ENCODE measurements around the gene WFDC10B.
"Not testable (repeated sequence)": the region's sequence is repeated elsewhere in the genome, so short reads cannot be mapped to it uniquely, and the experiment has no call there.

Gene WFDC10B

GRCh38 chr20:45649312-45649863, 55.4 kb downstream of the WFDC10B start:
- CTCF ChIA-PET = interaction anchor here (0.6 to 1.8 kb wide), 5 partner anchors 9 to 295 kb away, joined by 3 to 6 read pairs (median 3); partner anchors contain the start of gene WFDC10A
- no peak for DNase-seq (ENCODE audit: low spot score)
- POLR2A ChIA-PET (ENCODE audit: low non-redundant PET) = no interaction called here
- no peak overlapping the region for H3K27ac ChIP-seq
- TF ChIP-seq, protein P1, sequence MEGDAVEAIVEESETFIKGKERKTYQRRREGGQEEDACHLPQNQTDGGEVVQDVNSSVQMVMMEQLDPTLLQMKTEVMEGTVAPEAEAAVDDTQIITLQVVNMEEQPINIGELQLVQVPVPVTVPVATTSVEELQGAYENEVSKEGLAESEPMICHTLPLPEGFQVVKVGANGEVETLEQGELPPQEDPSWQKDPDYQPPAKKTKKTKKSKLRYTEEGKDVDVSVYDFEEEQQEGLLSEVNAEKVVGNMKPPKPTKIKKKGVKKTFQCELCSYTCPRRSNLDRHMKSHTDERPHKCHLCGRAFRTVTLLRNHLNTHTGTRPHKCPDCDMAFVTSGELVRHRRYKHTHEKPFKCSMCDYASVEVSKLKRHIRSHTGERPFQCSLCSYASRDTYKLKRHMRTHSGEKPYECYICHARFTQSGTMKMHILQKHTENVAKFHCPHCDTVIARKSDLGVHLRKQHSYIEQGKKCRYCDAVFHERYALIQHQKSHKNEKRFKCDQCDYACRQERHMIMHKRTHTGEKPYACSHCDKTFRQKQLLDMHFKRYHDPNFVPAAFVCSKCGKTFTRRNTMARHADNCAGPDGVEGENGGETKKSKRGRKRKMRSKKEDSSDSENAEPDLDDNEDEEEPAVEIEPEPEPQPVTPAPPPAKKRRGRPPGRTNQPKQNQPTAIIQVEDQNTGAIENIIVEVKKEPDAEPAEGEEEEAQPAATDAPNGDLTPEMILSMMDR (conservative IDR thresholded peaks at IDR 0.05; ENCODE audit: low read depth) = no peak

DNA sequence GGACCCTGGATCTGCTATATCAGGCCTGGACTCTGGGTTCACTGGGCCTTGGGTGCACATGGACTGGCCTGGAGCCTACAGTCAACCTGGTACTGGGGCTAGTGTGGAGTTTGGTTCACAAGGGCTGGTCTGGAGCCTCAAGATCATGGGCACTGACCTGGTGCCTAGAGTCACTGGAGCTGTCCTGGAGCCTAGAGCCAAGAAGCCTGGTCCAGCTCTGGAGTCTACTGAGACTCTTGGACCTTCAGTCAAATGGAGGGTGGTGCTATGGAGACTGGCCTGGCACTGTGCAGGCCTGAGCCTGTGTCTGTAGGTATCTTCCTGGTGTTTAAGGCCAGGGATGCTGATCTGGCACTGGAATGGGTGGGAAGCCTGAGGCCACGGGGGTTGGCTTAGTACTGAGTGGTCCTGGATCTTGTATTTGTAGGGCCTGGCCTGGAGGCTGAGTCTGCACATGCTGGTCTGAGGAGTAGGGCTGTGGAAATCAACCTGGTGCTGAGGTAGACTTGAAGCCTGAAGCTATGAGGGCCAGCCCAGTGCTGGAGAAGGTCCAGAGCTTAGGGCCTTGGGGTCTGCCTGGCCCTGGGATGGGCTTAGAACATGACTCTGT, 57.3 kb downstream of the WFDC10B start:
- no peak overlapping the region for H3K27ac ChIP-seq
- TF ChIP-seq, protein P1 (conservative IDR thresholded peaks at IDR 0.05; ENCODE audit: low read depth) = no peak
- ChIA-PET CTCF (interaction anchor here (1.2 kb wide), 1 partner anchor 18 kb away, joined by 8 read pairs; the partner anchor contains the start of gene WFDC10A), POLR2A (ENCODE audit: low non-redundant PET) (no interaction called here)
- no peak for DNase-seq (ENCODE audit: low spot score)

GRCh38 chr20:45646875-45647274, 57.9 kb downstream of the WFDC10B start:
- no peak for DNase-seq (ENCODE audit: low spot score)
- POLR2A ChIA-PET (ENCODE audit: low non-redundant PET) = no interaction called here
- CTCF ChIA-PET = no interaction called here
- TF ChIP-seq, protein P1 (conservative IDR thresholded peaks at IDR 0.05; ENCODE audit: low read depth) = no peak
- no peak overlapping the region for H3K27ac ChIP-seq

- DNase-seq (ENCODE audit: low spot score); H3K27ac ChIP-seq; CTCF ChIA-PET; POLR2A ChIA-PET (ENCODE audit: low non-redundant PET): not testable (repeated sequence)
These were observed 59.0 kb downstream of the WFDC10B start for GRCh38 chr20:45645869-45646268.

DNA sequence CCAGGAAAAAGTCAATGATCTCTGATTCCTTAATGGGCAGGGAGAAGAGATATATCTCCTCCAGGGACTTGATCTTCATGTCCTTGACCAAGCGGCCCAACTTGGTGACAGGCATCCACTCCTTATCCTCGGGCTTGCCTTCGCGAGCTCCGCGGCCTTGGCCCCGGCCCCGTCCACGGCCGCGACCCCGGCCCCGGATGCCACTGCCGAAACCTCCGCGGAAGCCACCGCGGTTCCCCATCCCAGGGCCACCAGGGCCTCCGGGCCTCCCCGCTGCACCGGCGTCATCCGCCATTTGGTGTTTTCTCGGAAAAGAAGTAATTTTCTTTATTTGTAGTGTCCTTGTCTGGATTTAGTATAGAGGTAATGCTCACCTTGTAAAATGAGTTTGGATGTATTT, 63.7 kb downstream of the WFDC10B start:
- POLR2A ChIA-PET (ENCODE audit: low non-redundant PET); CTCF ChIA-PET; DNase-seq (ENCODE audit: low spot score); H3K27ac ChIP-seq: not testable (repeated sequence)

DNA sequence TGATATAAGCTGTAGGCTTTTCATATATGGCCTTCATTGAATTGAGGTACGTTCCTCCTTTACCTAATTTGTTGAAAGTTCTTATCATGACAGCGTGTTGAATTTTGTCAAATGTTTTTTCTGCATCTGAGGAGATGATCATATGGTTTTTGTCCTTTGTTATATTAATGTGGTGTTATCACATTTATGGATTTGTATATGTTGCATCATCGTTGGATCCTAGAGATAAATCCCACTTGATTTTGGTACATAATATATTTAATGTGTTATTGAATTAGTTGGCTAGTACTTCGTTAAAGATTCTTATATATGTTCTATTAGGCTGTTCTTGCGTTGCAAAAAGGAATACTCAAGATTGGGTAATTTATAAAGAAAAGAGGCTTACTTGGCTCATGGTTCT, 65.1 kb downstream of the WFDC10B start:
- CTCF ChIA-PET = no interaction called here
- TF ChIP-seq, protein P1 (conservative IDR thresholded peaks at IDR 0.05; ENCODE audit: low read depth) = no peak
- DNase-seq (ENCODE audit: low spot score) = no peak
- no peak overlapping the region for H3K27ac ChIP-seq
- POLR2A ChIA-PET (ENCODE audit: low non-redundant PET) = no interaction called here

GRCh38 chr20:45636513-45636912, 68.3 kb downstream of the WFDC10B start:
- ChIA-PET POLR2A (ENCODE audit: low non-redundant PET) (no interaction called here), CTCF (no interaction called here)
- no peak overlapping the region for H3K27ac ChIP-seq
- TF ChIP-seq, protein P1 (conservative IDR thresholded peaks at IDR 0.05; ENCODE audit: low read depth) = no peak
- DNase-seq (ENCODE audit: low spot score) = no peak
